Transverse colon (tissue), 3 donors: Measurements from ENCODE around the gene NOXO1.

Experiments
- POLR2A ChIP-seq: fragments of 450-650 bp; IDR thresholded peaks from one replicate; pipeline ENCODE4 v1.6.1; 2016; ENCODE audit warnings: antibody characterized with exemption, mild to moderate bottlenecking, moderate library complexity
- TF ChIP-seq, protein P1 (sequence below), 5 experiments: fragments of 200-600 bp in 3 of 5; fragments of 450-650 bp in 2 of 5; sonication (generic) in 3 of 5; IDR thresholded peaks; 1 replicate in 2 of 5; 2 replicates in 3 of 5; pipeline ENCODE4 v1.5.1; 2016 to 2017; ENCODE audit warnings: antibody characterized with exemption in 5 of 5, inconsistent platforms in 3 of 5, mild to moderate bottlenecking in 2 of 5, moderate library complexity in 1 of 5

DNA sequence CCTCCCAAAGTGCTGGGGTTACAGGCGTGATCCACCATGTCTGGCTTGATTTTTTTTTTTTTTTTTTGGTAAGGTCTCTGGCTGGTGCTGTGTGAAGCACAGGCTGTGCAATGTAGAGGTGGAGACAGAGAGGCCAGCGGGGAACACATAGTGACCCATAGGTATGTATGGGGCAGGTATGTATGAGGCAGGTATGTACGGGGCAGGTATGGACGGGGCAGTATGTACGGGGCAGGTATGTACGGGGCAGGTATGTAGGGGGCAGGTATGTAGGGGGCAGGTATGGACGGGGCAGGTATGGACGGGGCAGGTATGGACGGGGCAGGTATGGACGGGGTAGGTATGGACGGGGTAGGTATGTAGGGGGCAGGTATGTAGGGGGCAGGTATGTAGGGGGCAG lies 31.8 kb downstream of the NOXO1 start:
- TF ChIP-seq, protein P1, sequence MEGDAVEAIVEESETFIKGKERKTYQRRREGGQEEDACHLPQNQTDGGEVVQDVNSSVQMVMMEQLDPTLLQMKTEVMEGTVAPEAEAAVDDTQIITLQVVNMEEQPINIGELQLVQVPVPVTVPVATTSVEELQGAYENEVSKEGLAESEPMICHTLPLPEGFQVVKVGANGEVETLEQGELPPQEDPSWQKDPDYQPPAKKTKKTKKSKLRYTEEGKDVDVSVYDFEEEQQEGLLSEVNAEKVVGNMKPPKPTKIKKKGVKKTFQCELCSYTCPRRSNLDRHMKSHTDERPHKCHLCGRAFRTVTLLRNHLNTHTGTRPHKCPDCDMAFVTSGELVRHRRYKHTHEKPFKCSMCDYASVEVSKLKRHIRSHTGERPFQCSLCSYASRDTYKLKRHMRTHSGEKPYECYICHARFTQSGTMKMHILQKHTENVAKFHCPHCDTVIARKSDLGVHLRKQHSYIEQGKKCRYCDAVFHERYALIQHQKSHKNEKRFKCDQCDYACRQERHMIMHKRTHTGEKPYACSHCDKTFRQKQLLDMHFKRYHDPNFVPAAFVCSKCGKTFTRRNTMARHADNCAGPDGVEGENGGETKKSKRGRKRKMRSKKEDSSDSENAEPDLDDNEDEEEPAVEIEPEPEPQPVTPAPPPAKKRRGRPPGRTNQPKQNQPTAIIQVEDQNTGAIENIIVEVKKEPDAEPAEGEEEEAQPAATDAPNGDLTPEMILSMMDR (IDR thresholded peaks at IDR 0.05), result no peak
- TF ChIP-seq POLR2A, result no peak
